Esophagus muscularis mucosa (tissue), 4 donors: ENCODE results near the gene FYCO1. TPM values are rescaled to one million over a fixed set of nuclear protein-coding genes. Genes with fewer than 3 reads are reported as not detected.
"Not testable (repeated sequence)": the region's sequence is repeated elsewhere in the genome, so short reads cannot be mapped to it uniquely, and the experiment has no call there.

Experiments
- DNase-seq: peaks from one replicate; pipeline ENCODE4 v3.0.0-alpha.2; 2017; ENCODE audit errors: extremely low spot score
- H3K27ac ChIP-seq, 4 donors: fragments of 200-600 bp; sonication (generic); replicated peaks in 1 of 4; 1 replicate in 3 of 4; 2 replicates in 1 of 4; pipeline ENCODE4 v1.5.1; 2016 to 2019; ENCODE audit warnings: mild to moderate bottlenecking in 1 of 4
- H3K27me3 ChIP-seq, 4 donors: fragments of 200-600 bp; sonication (generic); one replicate each; pipeline versions ENCODE4 v1.5.1 to v1.6.0; 2016 to 2019
- H3K36me3 ChIP-seq, 4 donors: fragments of 200-600 bp; sonication (generic); one replicate each; pipeline ENCODE4 v1.5.1; 2016 to 2019
- H3K4me1 ChIP-seq, 4 donors: fragments of 200-600 bp; sonication (generic); one replicate each; pipeline ENCODE4 v1.5.1; 2016 to 2019
- H3K4me3 ChIP-seq, 4 donors: fragments of 200-600 bp; sonication (generic); 1 replicate in 2 of 4; 2 replicates in 2 of 4; pipeline ENCODE4 v1.5.1; 2016 to 2019; ENCODE audit warnings: mild to moderate bottlenecking in 4 of 4, moderate library complexity in 1 of 4
- H3K9me3 ChIP-seq, 4 donors: fragments of 200-600 bp; sonication (generic); 1 replicate in 3 of 4; 2 replicates in 1 of 4; pipeline ENCODE4 v1.5.1; 2016 to 2019
- CTCF ChIP-seq, 3 experiments: fragments of 200-600 bp in 2 of 3; fragments of 450-650 bp in 1 of 3; sonication (generic) in 2 of 3; IDR thresholded peaks; one replicate each; pipeline ENCODE4 v1.5.1; 2017 to 2019; ENCODE audit warnings: antibody characterized with exemption in 3 of 3, mild to moderate bottlenecking in 2 of 3, moderate library complexity in 1 of 3
- EP300 ChIP-seq: sonication (generic); formaldehyde crosslinking; IDR thresholded peaks from one replicate; pipeline ENCODE4 v1.6.1; 2017; ENCODE audit warnings: antibody characterized with exemption
- POLR2A ChIP-seq: fragments of 450-650 bp; IDR thresholded peaks from one replicate; pipeline ENCODE4 v1.6.1; 2017; ENCODE audit warnings: antibody characterized with exemption, moderate library complexity, mild to moderate bottlenecking, low read depth
- POLR2AphosphoS5 ChIP-seq, 2 donors: sonication (generic); formaldehyde crosslinking; IDR thresholded peaks; one replicate each; pipeline ENCODE4 v1.6.1; 2017; ENCODE audit warnings: antibody characterized with exemption in 2 of 2
- WGBS: methylation state at CpG from one replicate; pipeline ENCODE4 v1.1.5; 2018; 5-methylcytosine and 5-hydroxymethylcytosine counted together
- intact Hi-C: fragments of 100-400 bp; cut with DNase I; formaldehyde crosslinking; loops from one replicate; pipeline ENCODE4 v1.15.1; 2023
- total RNA-seq, 4 donors: library from RNA; depleted of rRNA; stranded (reverse); fragments of >200 nt; gene quantifications; one replicate each; pipeline versions ENCODE4 v1.1.0 to v1.2.1, GENCODE V29; 2016

The FYCO1 gene
- total RNA-seq, 4 donors from 2014 or later = 64.1 to 122 (median 93.8) TPM

- no peak for DNase-seq
- Histone ChIP-seq H3K4me1 (peaks cover 9 to 14% (median 11%) of the 10 kb centered on the region in 4 donors), H3K36me3 (no peaks in the 10 kb centered on the region), H3K27me3 (no peaks in the 10 kb centered on the region), H3K27ac (peak overlapping the region in 3 of 4 donors; percentile 36 to 59 (median 49)), H3K4me3 (no peak overlapping the region), H3K9me3 (no peaks in the 10 kb centered on the region)
- intact Hi-C loops = no loop called here
- WGBS = 72% methylated on average over 5 of the region's 5 CpGs
- TF ChIP-seq POLR2AphosphoS5 (IDR thresholded peaks at IDR 0.05) (peak in 1 of 2 donors; percentile 49), EP300 (no peak)
Observed at GRCh38 chr3:46006238-46007032, 10.8 kb upstream of the FYCO1 start.

GRCh38 chr3:46003706-46004105, 8.1 kb upstream of the FYCO1 start:
- H3K27me3 ChIP-seq, H3K4me3 ChIP-seq, DNase-seq, H3K27ac ChIP-seq, H3K36me3 ChIP-seq, intact Hi-C loops, H3K9me3 ChIP-seq: not testable (repeated sequence)
- H3K4me1 ChIP-seq = peaks cover 9 to 14% (median 11%) of the 10 kb centered on the region in 4 donors

- no peak for DNase-seq
- H3K4me3 ChIP-seq = no peak overlapping the region
- TF ChIP-seq CTCF (IDR thresholded peaks at IDR 0.05) = no peak
- TF ChIP-seq POLR2A = no peak
- TF ChIP-seq EP300 = no peak
- no peak for TF ChIP-seq POLR2AphosphoS5 (IDR thresholded peaks at IDR 0.05)
- H3K27me3 ChIP-seq = no peaks in the 10 kb centered on the region
- H3K36me3 ChIP-seq = no peaks in the 10 kb centered on the region
- intact Hi-C loops = no loop called here
- H3K4me1 ChIP-seq = peaks cover 5 to 9% (median 6%) of the 10 kb centered on the region in 4 donors
- no peaks in the 10 kb centered on the region for H3K9me3 ChIP-seq
- 92% methylated on average over 2 of the region's 2 CpGs for WGBS
- H3K27ac ChIP-seq = no peak overlapping the region
Observed at GRCh38 chr3:46001178-46001577, 5.6 kb upstream of the FYCO1 start.

GRCh38 chr3:45997942-45998341, 2.3 kb upstream of the FYCO1 start:
- intact Hi-C loops = no loop called here
- Histone ChIP-seq H3K9me3 (no peaks in the 10 kb centered on the region), H3K27me3 (no peaks in the 10 kb centered on the region), H3K27ac (no peak overlapping the region), H3K4me3 (no peak overlapping the region), H3K36me3 (no peaks in the 10 kb centered on the region), H3K4me1 (peaks cover 23 to 31% (median 28%) of the 10 kb centered on the region in 4 donors)
- no peak for DNase-seq
- TF ChIP-seq CTCF (IDR thresholded peaks at IDR 0.05) (no peak), POLR2A (no peak), POLR2AphosphoS5 (IDR thresholded peaks at IDR 0.05) (no peak), EP300 (no peak)
- WGBS = 89% methylated on average over 2 of the region's 2 CpGs

- 92% methylated on average over 19 of the region's 19 CpGs for WGBS
- DNase-seq, H3K9me3 ChIP-seq, H3K4me3 ChIP-seq, H3K27me3 ChIP-seq, H3K27ac ChIP-seq, H3K36me3 ChIP-seq, intact Hi-C loops: not testable (repeated sequence)
- peaks cover 27 to 35% (median 33%) of the 10 kb centered on the region in 4 donors for H3K4me1 ChIP-seq
Observed at GRCh38 chr3:45997499-45997898, 1.9 kb upstream of the FYCO1 start.

- WGBS = 10% methylated on average over 13 of the region's 16 CpGs
- peaks cover 55 to 60% (median 56%) of the 10 kb centered on the region in 4 donors for H3K4me1 ChIP-seq
Observed at GRCh38 chr3:45994419-45995235, 997 bp downstream of the FYCO1 start.

More at GRCh38 chr3:45994419-45995235, 997 bp downstream of the FYCO1 start:
- Histone ChIP-seq H3K4me3 (peak overlapping the region; percentile 77 to 99 (median 94)), H3K36me3 (no peaks in the 10 kb centered on the region), H3K27me3 (no peaks in the 10 kb centered on the region), H3K9me3 (no peaks in the 10 kb centered on the region), H3K27ac (peak overlapping the region; percentile 89 to 97 (median 96))
- TF ChIP-seq EP300 (no peak), POLR2A (no peak), CTCF (IDR thresholded peaks at IDR 0.05) (no peak), POLR2AphosphoS5 (IDR thresholded peaks at IDR 0.05) (no peak)
- DNase-seq = no peak
- intact Hi-C loops = no loop called here
